ENCODE data around the gene PDE6H. TPM values are rescaled to one million over a fixed set of nuclear protein-coding genes. Genes with fewer than 3 reads are reported as not detected.

PDE6H gene
- total and polyA plus RNA-seq, 2 of the 8 experiments (the other 6 are each of a cell fraction or from before 2014, with no cell fraction given): not detected

DNA sequence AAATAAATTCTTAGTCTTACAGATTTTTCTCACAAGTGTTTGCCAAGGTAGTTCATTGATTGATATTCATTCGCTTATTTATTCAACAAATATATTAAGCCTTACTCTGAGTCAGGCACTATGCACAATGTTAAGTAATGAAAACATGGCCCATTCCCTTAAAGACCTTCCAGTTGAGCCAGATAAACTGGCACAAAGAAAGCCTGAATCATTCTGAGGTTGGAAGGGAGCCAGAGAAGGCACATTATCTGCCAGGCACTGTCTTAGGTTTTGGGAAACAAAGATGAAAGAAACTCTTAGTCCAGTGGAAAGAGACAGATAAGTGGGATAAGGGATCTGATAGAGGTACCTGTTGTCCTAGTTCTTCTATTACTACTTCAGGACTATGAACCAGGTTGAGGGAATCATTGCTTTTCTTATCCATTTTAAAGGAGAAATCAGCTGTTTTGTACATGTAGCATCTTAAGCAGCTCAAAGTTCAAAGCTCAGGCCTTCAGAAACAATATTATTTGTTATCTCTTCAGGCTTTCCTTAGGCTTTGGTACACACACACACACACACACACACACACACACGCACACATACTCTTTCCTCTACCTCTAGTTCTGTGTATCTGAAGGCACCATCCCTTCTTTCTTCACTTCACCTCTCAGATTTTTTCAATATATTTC lies 27.0 kb downstream of the PDE6H start (continued):
- no peak for TF ChIP-seq HDAC2 (IDR thresholded peaks at IDR 0.05; ENCODE audit: borderline replicate concordance in 1 of 2, low read depth in 2 of 2, low read length in 2 of 2)
- TF ChIP-seq SUZ12 (IDR thresholded peaks at IDR 0.05; ENCODE audit: low read length): no peak
- no peak for TF ChIP-seq JUN (IDR thresholded peaks at IDR 0.05; ENCODE audit: low read depth, low read length)
- no peak for TF ChIP-seq SRF (IDR thresholded peaks at IDR 0.05; ENCODE audit: low read depth, low read length)

Data from H1 (cell line).